Panc1 (cell line): Measurements from ENCODE around the gene SDF4. TPM values are rescaled to one million over a fixed set of nuclear protein-coding genes. Genes with fewer than 3 reads are reported as not detected.
A peak's percentile ranks its signal among the peaks of the same experiment; 100 is the strongest.

Experiments used
- ATAC-seq: fragments of 200-7000 bp; cut with Tn5 transposase; 2 replicates; pipeline ENCODE4 v1.9.1; 2020; ENCODE audit warnings: mild to moderate bottlenecking, moderate library complexity
- BruUV-seq: library from RNA; stranded (reverse); fragments of 400-500 nt; replicated peaks from 2 replicates; lab custom pipeline; 2021; lab: Mats Ljungman, UMichigan
- CTCF ChIA-PET: fragments of 300-600 bp; sonication (Branson Sonifier 250); formaldehyde crosslinking; loops from one replicate; lab custom pipeline; 2022; ENCODE audit warnings: antibody characterized with exemption; lab: Charles Lee
- POLR2A ChIA-PET: fragments of 300-600 bp; sonication (Branson Sonifier 250); formaldehyde crosslinking; loops from one replicate; lab custom pipeline; 2022; ENCODE audit warnings: antibody characterized with exemption; lab: Charles Lee
- DNase-seq: peaks from one replicate; pipeline ENCODE4 v3.0.0-alpha.2; 2010; ENCODE audit warnings: low read depth, low spot score
- H3K27ac ChIP-seq: 2 replicates; pipeline ENCODE4 v1.5.1; 2011; ENCODE audit warnings: mild to moderate bottlenecking, low read length, inconsistent platforms
- H3K27me3 ChIP-seq: fragments of 200-500 bp; sonication (Bioruptor generic); 2 replicates; pipeline ENCODE4 v1.6.0; 2014; ENCODE audit warnings: low read length, inconsistent platforms; ENCODE audit not compliant: control insufficient read depth, insufficient read depth
- H3K36me3 ChIP-seq: fragments of 200-500 bp; sonication (Bioruptor generic); 2 replicates; pipeline ENCODE4 v1.5.1; 2014; ENCODE audit warnings: inconsistent platforms, mild to moderate bottlenecking, low read length, moderate library complexity; ENCODE audit not compliant: control insufficient read depth, insufficient read depth
- H3K4me1 ChIP-seq: 2 replicates; pipeline ENCODE4 v1.5.1; 2011; ENCODE audit warnings: inconsistent platforms, mild to moderate bottlenecking, low read length, moderate library complexity; ENCODE audit not compliant: control insufficient read depth, insufficient read depth
- H3K4me3 ChIP-seq, 2 experiments: 2 replicates each; pipeline ENCODE4 v1.5.1; 2011 to 2012; ENCODE audit warnings: low read depth in 2 of 2, low read length in 2 of 2, mild to moderate bottlenecking in 2 of 2, inconsistent platforms in 1 of 2, moderate library complexity in 1 of 2
- H3K9me3 ChIP-seq: fragments of 200-500 bp; sonication (Bioruptor generic); 2 replicates; pipeline ENCODE4 v1.5.1; 2014; ENCODE audit warnings: low read depth, mild to moderate bottlenecking, inconsistent platforms, low read length, moderate library complexity; ENCODE audit not compliant: control insufficient read depth, insufficient read depth
- CTCF ChIP-seq: fragments of 450-650 bp; IDR thresholded peaks from 2 replicates; pipeline ENCODE4 v1.5.1; 2017; ENCODE audit warnings: mild to moderate bottlenecking
- POLR2AphosphoS5 ChIP-seq: IDR thresholded peaks from 2 replicates; pipeline ENCODE4 v1.6.1; 2012; ENCODE audit warnings: mild to moderate bottlenecking, low read depth, low read length, moderate library complexity
- REST ChIP-seq, 2 experiments: IDR thresholded peaks; 2 replicates each; pipeline ENCODE4 v1.6.1; 2011 to 2012; ENCODE audit warnings: low read depth in 2 of 2, control low read depth in 1 of 2, low read length in 1 of 2, mild to moderate bottlenecking in 1 of 2, moderate library complexity in 1 of 2; ENCODE audit not compliant: insufficient read depth in 1 of 2
- SIN3A ChIP-seq: IDR thresholded peaks from 2 replicates; pipeline ENCODE4 v1.6.1; 2012; ENCODE audit warnings: low read depth, mild to moderate bottlenecking, low read length, moderate library complexity, borderline replicate concordance; ENCODE audit not compliant: insufficient read depth
- TCF7L2 ChIP-seq: IDR thresholded peaks from 2 replicates; pipeline ENCODE4 v1.6.1; 2011; ENCODE audit warnings: mild to moderate bottlenecking, low read depth, low read length, inconsistent platforms
- in situ Hi-C: cut with HindIII; loops from 2 replicates; pipeline ENCODE4 v1.10.0; 2016; ENCODE audit warnings: low sequenced_read_pairs, low pct_unique_long_range_greater_than_20kb
- intact Hi-C: fragments of 100-400 bp; cut with micrococcal nuclease; formaldehyde crosslinking; loops from one replicate; pipeline ENCODE4 v1.10.0; 2022; ENCODE audit not compliant: unreplicated experiment
- total RNA-seq: library from RNA; stranded (reverse); gene quantifications from one replicate; pipeline ENCODE4 v1.2.1, GENCODE V29; 2021; ENCODE audit not compliant: unreplicated experiment

SDF4 gene
- total RNA-seq, 1 experiment from 2014 or later: 335 TPM

GRCh38 chr1:1173793-1174415, 57.9 kb downstream of the SDF4 start, which contains the start of gene TTLL10:
Gene TTLL10, plus strand, starts transcription at chr1:1173880. Its CDS starts 5,336 bp downstream, at chr1:1179216.
- H3K9me3 ChIP-seq: no peaks in the 10 kb centered on the region
- no TSS peak for BruUV-seq
- POLR2A ChIA-PET: no interaction called here
- H3K4me1 ChIP-seq: no peaks in the 10 kb centered on the region
- CTCF ChIA-PET: interaction anchor here (0.6 kb wide), 2 partner anchors 19 to 232 kb away, joined by 3 to 4 read pairs; no protein-coding TSS in a partner anchor
- in situ Hi-C loops (no loop called here), intact Hi-C loops (no loop called here)
- H3K36me3 ChIP-seq: no peaks in the 10 kb centered on the region
- TF ChIP-seq POLR2AphosphoS5 (no peak), TCF7L2 (no peak), CTCF (no peak), SIN3A (no peak), REST (IDR thresholded peaks at IDR 0.05; ENCODE audit: insufficient read depth in 1 of 2, low read depth in 2 of 2, low read length in 1 of 2) (no peak)
- no peak for DNase-seq
- H3K4me3 ChIP-seq: no peak within 1 kb of the TSS
- no peak for ATAC-seq
- H3K27ac ChIP-seq: no peak within 1 kb of the TSS
- H3K27me3 ChIP-seq: no peaks in the 10 kb centered on the region

GRCh38 chr1:1173061-1173792, 58.6 kb downstream of the SDF4 start:
- no TSS peak for BruUV-seq

More at GRCh38 chr1:1173061-1173792, 58.6 kb downstream of the SDF4 start:
- POLR2A ChIA-PET: no interaction called here
- Histone ChIP-seq H3K27me3 (no peaks in the 10 kb centered on the region), H3K9me3 (no peaks in the 10 kb centered on the region), H3K36me3 (no peaks in the 10 kb centered on the region), H3K27ac (no peak overlapping the region), H3K4me1 (no peaks in the 10 kb centered on the region), H3K4me3 (no peak overlapping the region)
- TF ChIP-seq REST (IDR thresholded peaks at IDR 0.05; ENCODE audit: insufficient read depth in 1 of 2, low read depth in 2 of 2, low read length in 1 of 2) (no peak), TCF7L2 (no peak), SIN3A (no peak), POLR2AphosphoS5 (no peak), CTCF (no peak)
- no peak for DNase-seq
- 0 out of 2 replicates have a peak, but pooled peaks have one; percentile 2 for ATAC-seq
- CTCF ChIA-PET: interaction anchor here (0.6 kb wide), 2 partner anchors 18 to 232 kb away, joined by 3 to 4 read pairs; no protein-coding TSS in a partner anchor
- intact Hi-C loops: no loop called here
- in situ Hi-C loops: no loop called here
